ENCODE results near the gene TMSB10. TPM values are rescaled to one million over a fixed set of nuclear protein-coding genes. Genes with fewer than 3 reads are reported as not detected.

Gene TMSB10
- total and polyA plus RNA-seq, 2 of the 13 experiments (the other 11 are each of a cell fraction or from before 2014, with no cell fraction given) = 665 to 708 TPM

- no TSS peak for BruUV-seq (replicated peaks)
- H3K27me3 ChIP-seq (ENCODE audit: control insufficient read depth in 1 of 2, insufficient read depth in 2 of 2, low read length in 2 of 2) = peaks cover 0 to 23% of the 10 kb centered on the region in 2 experiments; a peak in 4 of 5 replicates
- WGBS (ENCODE audit: low lambda C conversion rate) = 13% methylated on average over 5 of the region's 5 CpGs
- intact Hi-C loops (cut with micrococcal nuclease; ENCODE audit: unreplicated experiment) (no loop called here), in situ Hi-C loops (cut with HindIII; ENCODE audit: extremely low pct_ligation_motif_present, low pct_unique_long_range_greater_than_20kb) (no loop called here)
- H3K4me3 ChIP-seq (replicated peaks in 1 of 3; ENCODE audit: insufficient read depth in 1 of 3, low read depth in 2 of 3, low read length in 3 of 3) = no peak overlapping the region
- H3K9me3 ChIP-seq (ENCODE audit: low read length) = no peaks in the 10 kb centered on the region
- no peak overlapping the region for H3K9ac ChIP-seq (ENCODE audit: insufficient read depth, low read depth, low read length)
- CTCF ChIA-PET (ENCODE audit: low intra/inter-chr PET ratio, low total read pairs) = no interaction called here
- H4K20me1 ChIP-seq (ENCODE audit: insufficient read depth, low read length) = no peaks in the 10 kb centered on the region
- H3K4me2 ChIP-seq (ENCODE audit: low read depth, low read length) = no peak overlapping the region
- no peaks in the 10 kb centered on the region for H3K79me2 ChIP-seq (ENCODE audit: insufficient read depth, low read length)
- H3K27ac ChIP-seq (ENCODE audit: extremely low read length, insufficient read depth, low read length) = no peak overlapping the region
- no peak for TF ChIP-seq ZNF138 (CRISPR knock-in tag; IDR thresholded peaks at IDR 0.05; ENCODE audit: low read depth)
- TF ChIP-seq MIER2 (CRISPR knock-in tag; IDR thresholded peaks at IDR 0.05) = no peak
- no peak for TF ChIP-seq MATR3 (CRISPR knock-in tag; IDR thresholded peaks at IDR 0.05)
- no peak for TF ChIP-seq ZNF691 (CRISPR knock-in tag; IDR thresholded peaks at IDR 0.05; ENCODE audit: borderline replicate concordance, low read depth)
- TF ChIP-seq EED (CRISPR knock-in tag; IDR thresholded peaks at IDR 0.05) = no peak
- no peak for TF ChIP-seq SOX6 (IDR thresholded peaks at IDR 0.05)
- no peak for TF ChIP-seq SOX6 (CRISPR knock-in tag; IDR thresholded peaks at IDR 0.05)
- no peak for TF ChIP-seq SETDB1 (CRISPR knock-in tag; IDR thresholded peaks at IDR 0.05; ENCODE audit: borderline replicate concordance)
- no peaks in the 10 kb centered on the region for H3K36me3 ChIP-seq (replicated peaks in 1 of 2; ENCODE audit: control insufficient read depth in 1 of 2, insufficient read depth in 2 of 2, low read length in 2 of 2)
- no peak for FAIRE-seq
- no peak for DNase-seq (ENCODE audit: low spot score)
- H2AFZ ChIP-seq (ENCODE audit: low read length) = no peak overlapping the region
- POLR2A ChIA-PET = no interaction called here
- ATAC-seq = no peak
- H3K4me1 ChIP-seq (ENCODE audit: insufficient read depth, low read length) = peaks cover 4% of the 10 kb centered on the region
These were observed 32.1 kb upstream of the TMSB10 start for GRCh38 chr2:84873350-84873749.

Data from HepG2 (cell line).